Heart right ventricle (tissue), 16 donors: Measurements from ENCODE around the gene SMARCA4. TPM values are rescaled to one million over a fixed set of nuclear protein-coding genes. Genes with fewer than 3 reads are reported as not detected.
A peak's percentile ranks its signal among the peaks of the same experiment; 100 is the strongest.

ENCODE experiments used
- ATAC-seq, 8 donors: fragments of 200-7000 bp; cut with Tn5 transposase; one replicate each; pipeline ENCODE4 v1.9.1; 2020; ENCODE audit warnings: mild to moderate bottlenecking in 8 of 8, moderate library complexity in 8 of 8, moderate number of reproducible peaks in 1 of 8
- DNase-seq, 2 donors: peaks; one replicate each; pipeline ENCODE4 v3.0.0-alpha.2; 2020
- H3K27ac ChIP-seq, 10 donors: fragments of 200-600 bp; sonication (generic) in 2 of 10; one replicate each; pipeline versions ENCODE4 v1.5.0 to v1.8.0; 2020 to 2022; ENCODE audit warnings: mild to moderate bottlenecking in 3 of 10
- H3K27me3 ChIP-seq, 7 donors: fragments of 200-600 bp; one replicate each; pipeline ENCODE4 v1.8.0; 2021 to 2022; ENCODE audit warnings: mild to moderate bottlenecking in 2 of 7
- H3K36me3 ChIP-seq, 9 donors: fragments of 200-600 bp; sonication (generic) in 1 of 9; one replicate each; pipeline versions ENCODE4 v1.5.0 to v1.8.0; 2020 to 2022; ENCODE audit warnings: mild to moderate bottlenecking in 2 of 9
- H3K4me1 ChIP-seq, 9 donors: fragments of 200-600 bp; sonication (generic) in 1 of 9; one replicate each; pipeline versions ENCODE4 v1.5.0 to v1.8.0; 2020 to 2022; ENCODE audit warnings: mild to moderate bottlenecking in 4 of 9
- H3K4me3 ChIP-seq, 10 donors: fragments of 200-600 bp; sonication (generic) in 2 of 10; one replicate each; pipeline versions ENCODE4 v1.5.0 to v1.8.0; 2020 to 2022; ENCODE audit warnings: mild to moderate bottlenecking in 7 of 10, moderate library complexity in 2 of 10
- H3K9me3 ChIP-seq, 11 donors: fragments of 200-600 bp in 10 of 11; sonication (generic) in 2 of 11; one replicate each; pipeline versions ENCODE4 v1.5.0 to v1.8.0; 2013 to 2022; ENCODE audit warnings: mild to moderate bottlenecking in 2 of 11, control low read depth in 1 of 11, moderate library complexity in 1 of 11
- CTCF ChIP-seq, 9 donors: fragments of 200-600 bp; sonication (generic) in 2 of 9; IDR thresholded peaks; one replicate each; pipeline versions ENCODE4 v1.5.0 to v1.8.0; 2021 to 2022; ENCODE audit warnings: antibody characterized with exemption in 9 of 9, mild to moderate bottlenecking in 5 of 9, moderate library complexity in 1 of 9
- WGBS, 2 donors: extraction: QIAGEN DNeasy Blood & Tissue Kit; methylation state at CpG; one replicate each; pipeline ENCODE4 v1.1.7; 2013; ENCODE audit warnings: inconsistent platforms in 1 of 2; 5-methylcytosine and 5-hydroxymethylcytosine counted together
- intact Hi-C, 10 donors: fragments of 100-400 bp; cut with DNase I; formaldehyde crosslinking; loops; one replicate each; pipeline versions ENCODE4 v1.11.1 to v1.14.2; 2022
- polyA plus RNA-seq, 2 donors: library from polyadenylated mRNA; stranded (reverse); fragments of 200-250 nt; gene quantifications; one replicate each; pipeline ENCODE4 v1.2.3, GENCODE V29; 2013
- total RNA-seq, 10 donors: library from RNA; stranded (reverse); fragmentation: NEBNext Ultra II Directional in 3 of 10; extraction: Animal tissue kit (Norgen Biotek cat#: 25700) in 3 of 10; gene quantifications; one replicate each; pipeline versions ENCODE4 v1.2.1 to v1.2.4, GENCODE V29; 2021 to 2023
- donor health status: Arrhythmogenic right ventricular cardiomyopathy.
- donor health status: ischemic (EF 13 %, LVEDD 7.1; RV severe dilation, severe dysfunction).
- donor health status: healthy with polysubstance abuse.
- donor health status: DM: no; HTN: yes; CAD: no.
- donor health status: DM: no; HTN: no; CAD: no.
- donor health status: ischemic (EF 25% LVEDD 6.9; RV normal size, moderate dysfunction).
- donor health status: ischemic (EF 25% LVEDD 5.7; RV mildly dilated, moderate dysfunction).
- donor health status: healthy.
- donor health status: DM: yes; HTN: yes; CAD: no.
- donor health status: Ischemic cardiomyopathy.
- donor health status: ischemic (EF 35%, LVEDD 5.7; RV mildly dilated, moderate dysfunction).
- donor health status: nonischemic (EF 11% LVEDD 7.7; RV severe dilation, severe dysfunction).
- donor health status: DM: yes; HTN: yes; CAD: no.
- donor health status: PGD.
- donor health status: ischemic (EF 29% LVEDD 5.4; RV normal size, mild dysfunction).
- donor health status: nonischemic (EF 23%, LVEDD 6.1; RV moderate dilation, normal function).

SMARCA4 gene
- total and polyA plus RNA-seq, 12 donors = 35.2 to 64.8 (median 44.5) TPM

GRCh38 chr19:10918359-10918758, 42.5 kb upstream of the SMARCA4 start:
- Histone ChIP-seq H3K9me3 (no peaks in the 10 kb centered on the region), H3K27me3 (no peaks in the 10 kb centered on the region), H3K27ac (no peak overlapping the region), H3K4me1 (no peaks in the 10 kb centered on the region), H3K4me3 (no peak overlapping the region), H3K36me3 (peaks cover 0 to 99% (median 23%) of the 10 kb centered on the region in 9 donors)
- ATAC-seq (no peak), DNase-seq (no peak)
- no peak for TF ChIP-seq CTCF (IDR thresholded peaks at IDR 0.05)
- intact Hi-C loops = no loop called here
- WGBS, 2 donors = 94 to 96% methylated on average over 11 of the region's 11 CpGs

GRCh38 chr19:10919352-10920287, 41.2 kb upstream of the SMARCA4 start:
- no peak overlapping the region for H3K4me3 ChIP-seq
- H3K9me3 ChIP-seq = no peaks in the 10 kb centered on the region
- no peaks in the 10 kb centered on the region for H3K4me1 ChIP-seq
- TF ChIP-seq CTCF (IDR thresholded peaks at IDR 0.05) = no peak
- H3K27ac ChIP-seq = no peak overlapping the region
- DNase-seq (no peak), ATAC-seq (peak in 1 of 8 donors; percentile 9)
- intact Hi-C loops = loop anchor here in 1 of 10 donors (10.0 kb wide), 1 partner anchor 45 kb away; the partner anchor contains the start of gene CARM1
- peaks cover 0 to 99% (median 14%) of the 10 kb centered on the region in 9 donors for H3K36me3 ChIP-seq
- H3K27me3 ChIP-seq = no peaks in the 10 kb centered on the region
- WGBS, 2 donors = 78 to 79% methylated on average over 26 of the region's 26 CpGs

DNA sequence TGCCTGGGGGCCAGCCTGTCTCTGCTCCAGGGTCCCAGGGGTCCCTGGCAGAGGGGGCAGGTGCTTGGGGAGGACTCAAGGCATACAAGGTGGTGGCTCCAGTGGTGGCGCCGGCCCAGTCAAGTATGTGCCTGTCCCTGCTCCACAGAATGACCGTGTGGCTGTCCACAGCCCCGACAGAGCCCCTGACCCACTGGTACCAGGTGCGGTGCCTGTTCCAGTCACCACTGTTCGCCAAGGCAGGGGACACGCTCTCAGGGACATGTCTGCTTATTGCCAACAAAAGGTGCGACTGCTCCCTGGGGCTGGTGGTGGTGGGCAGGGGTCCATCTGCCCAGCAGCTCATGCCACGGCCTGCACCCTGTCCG, 40.6 kb upstream of the SMARCA4 start:
- Histone ChIP-seq H3K36me3 (peaks cover 0 to 99% (median 14%) of the 10 kb centered on the region in 9 donors), H3K27me3 (no peaks in the 10 kb centered on the region), H3K4me1 (no peaks in the 10 kb centered on the region), H3K9me3 (no peaks in the 10 kb centered on the region), H3K27ac (no peak overlapping the region), H3K4me3 (no peak overlapping the region)
- TF ChIP-seq CTCF (IDR thresholded peaks at IDR 0.05) = no peak
- DNase-seq = no peak
- WGBS, 2 donors = 94 to 95% methylated on average over 10 of the region's 10 CpGs
- no peak for ATAC-seq
- intact Hi-C loops = loop anchor here in 1 of 10 donors (10.0 kb wide), 1 partner anchor 45 kb away; the partner anchor contains the start of gene CARM1

DNA sequence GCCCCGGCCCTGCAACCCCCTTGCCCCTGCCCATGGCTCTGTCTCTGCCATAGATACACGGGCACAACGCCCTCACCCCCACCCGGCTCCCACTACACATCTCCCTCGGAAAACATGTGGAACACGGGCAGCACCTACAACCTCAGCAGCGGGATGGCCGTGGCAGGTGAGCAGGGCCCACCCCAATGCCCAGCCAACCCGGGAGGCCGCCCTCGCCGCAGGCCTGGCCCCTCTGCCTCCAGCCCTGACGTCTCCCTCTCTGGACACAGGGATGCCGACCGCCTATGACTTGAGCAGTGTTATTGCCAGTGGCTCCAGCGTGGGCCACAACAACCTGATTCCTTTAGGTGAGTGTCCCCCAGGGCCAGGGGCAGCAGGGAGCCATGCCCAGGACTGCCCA, 40.0 kb upstream of the SMARCA4 start:
- no peak for TF ChIP-seq CTCF (IDR thresholded peaks at IDR 0.05)
- no peaks in the 10 kb centered on the region for H3K27me3 ChIP-seq
- ATAC-seq = peak in 2 of 8 donors; percentile 12 to 18
- H3K4me1 ChIP-seq = no peaks in the 10 kb centered on the region
- H3K27ac ChIP-seq = no peak overlapping the region
- no peak for DNase-seq
- 85 to 90% methylated on average over 16 of the region's 16 CpGs for WGBS, 2 donors
- H3K9me3 ChIP-seq = no peaks in the 10 kb centered on the region
- H3K36me3 ChIP-seq = peaks cover 0 to 99% (median 14%) of the 10 kb centered on the region in 9 donors
- H3K4me3 ChIP-seq = no peak overlapping the region
- intact Hi-C loops = loop anchor here in 1 of 10 donors (10.0 kb wide), 1 partner anchor 46 kb away; the partner anchor contains the start of gene CARM1
